SK-N-SH (cell line): ENCODE measurements around the gene ARHGAP26. TPM values are rescaled to one million over a fixed set of nuclear protein-coding genes. Genes with fewer than 3 reads are reported as not detected.

Experiments used
- CTCF ChIA-PET: fragments of 300-600, 350-600 bp; formaldehyde crosslinking; extraction: SDS; loops from one replicate; lab custom pipeline; 2021; lab: Yijun Ruan, JAX
- POLR2A ChIA-PET: fragments of 350-600 bp; sonication (Branson Sonifier 250); formaldehyde crosslinking; extraction: SDS; loops from one replicate; lab custom pipeline; 2020; ENCODE audit warnings: antibody characterized with exemption, inconsistent platforms; lab: Yijun Ruan, JAX
- DNase-seq: peaks from one replicate; pipeline ENCODE4 v3.0.0; 2012
- H2AFZ ChIP-seq: fragments of 200-600 bp; sonication (generic); 2 replicates; pipeline ENCODE4 v1.8.1; 2016; ENCODE audit warnings: antibody characterized with exemption, mild to moderate bottlenecking, low read depth
- H3F3A ChIP-seq: fragments of 200-600 bp; sonication (generic); replicated peaks from 2 replicates; pipeline ENCODE3; 2016; ENCODE audit warnings: antibody characterized with exemption, mild to moderate bottlenecking; ENCODE audit not compliant: insufficient read depth
- H3K27ac ChIP-seq, 2 experiments: fragments of 200-500 bp in 1 of 2; fragments of 200-600 bp in 1 of 2; sonication (Bioruptor generic) in 1 of 2; sonication (generic), shearing (Covaris generic) in 1 of 2; 2 replicates each; pipeline versions ENCODE4 v1.5.1 to v1.6.1; 2014 to 2016; ENCODE audit warnings: low read depth in 2 of 2, inconsistent platforms in 1 of 2, low read length in 1 of 2, mild to moderate bottlenecking in 1 of 2, mixed read lengths in 1 of 2
- H3K27me3 ChIP-seq: fragments of 200-600 bp; sonication (generic), shearing (Covaris generic); 2 replicates; pipeline ENCODE4 v1.6.1; 2016; ENCODE audit warnings: mixed run types; ENCODE audit not compliant: insufficient read depth
- H3K36me3 ChIP-seq, 2 experiments: fragments of 200-500 bp in 1 of 2; fragments of 200-600 bp in 1 of 2; sonication (Bioruptor generic) in 1 of 2; sonication (generic) in 1 of 2; replicated peaks in 1 of 2; 2 replicates each; pipeline versions ENCODE3 to v1.5.1; 2014 to 2016; ENCODE audit warnings: low read length in 1 of 2, mild to moderate bottlenecking in 1 of 2; ENCODE audit not compliant: insufficient read depth in 2 of 2, control insufficient read depth in 1 of 2
- H3K4me1 ChIP-seq, 2 experiments: fragments of 200-500 bp in 1 of 2; fragments of 200-600 bp in 1 of 2; sonication (Bioruptor generic) in 1 of 2; sonication (generic), shearing (Covaris generic) in 1 of 2; 2 replicates each; pipeline versions ENCODE4 v1.5.1 to v1.6.1; 2014 to 2016; ENCODE audit warnings: low read depth in 1 of 2, low read length in 1 of 2, mixed run types in 1 of 2; ENCODE audit not compliant: insufficient read depth in 2 of 2, control insufficient read depth in 1 of 2
- H3K4me2 ChIP-seq: fragments of 200-600 bp; sonication (generic), shearing (Covaris generic); 2 replicates; pipeline ENCODE4 v1.6.1; 2017; ENCODE audit warnings: mixed run types
- H3K4me3 ChIP-seq, 2 experiments: fragments of 200-500 bp in 1 of 2; fragments of 200-600 bp in 1 of 2; sonication (Bioruptor generic) in 1 of 2; sonication (generic), shearing (Covaris generic) in 1 of 2; 2 replicates each; pipeline versions ENCODE4 v1.5.1 to v1.8.1; 2014 to 2016; ENCODE audit warnings: low read depth in 2 of 2, inconsistent platforms in 1 of 2, low read length in 1 of 2, mild to moderate bottlenecking in 1 of 2, mixed read lengths in 1 of 2, moderate library complexity in 1 of 2
- H3K79me2 ChIP-seq: fragments of 200-600 bp; sonication (generic); 2 replicates; pipeline ENCODE4 v1.8.1; 2017; ENCODE audit warnings: mild to moderate bottlenecking; ENCODE audit not compliant: insufficient read depth
- H3K9ac ChIP-seq: fragments of 200-600 bp; sonication (generic); 2 replicates; pipeline ENCODE4 v1.6.1; 2017; ENCODE audit warnings: mixed run types
- H3K9me2 ChIP-seq: fragments of 200-600 bp; sonication (generic); 2 replicates; pipeline ENCODE4 v1.6.1; 2017; ENCODE audit warnings: mixed run types
- H3K9me3 ChIP-seq: fragments of 200-600 bp; sonication (generic); 2 replicates; pipeline ENCODE4 v1.6.1; 2017; ENCODE audit warnings: mixed run types, mild to moderate bottlenecking, moderate library complexity
- H4K20me1 ChIP-seq: fragments of 200-600 bp; sonication (generic); 2 replicates; pipeline ENCODE4 v1.6.1; 2017; ENCODE audit warnings: mild to moderate bottlenecking, mixed run types; ENCODE audit not compliant: insufficient read depth
- EP300 ChIP-seq, 2 experiments: IDR thresholded peaks; 2 replicates each; pipeline versions ENCODE4 v1.4.0 to v1.6.1; 2012; ENCODE audit warnings: borderline replicate concordance in 1 of 2, low read depth in 1 of 2, low read length in 1 of 2
- MAX ChIP-seq: IDR thresholded peaks from 2 replicates; pipeline ENCODE4 v1.4.0; 2012; ENCODE audit warnings: low read depth
- PBX3 ChIP-seq: IDR thresholded peaks from 2 replicates; pipeline ENCODE4; 2012
- RCOR1 ChIP-seq: fragments of 150-350 bp; IDR thresholded peaks from 2 replicates; pipeline ENCODE4 v1.6.1; 2017; ENCODE audit warnings: antibody characterized with exemption, low read length
- USF1 ChIP-seq: IDR thresholded peaks from 2 replicates; pipeline ENCODE4 v1.4.0; 2012; ENCODE audit warnings: low read depth, borderline replicate concordance
- WGBS: methylation state at CpG from one replicate; pipeline ENCODE4 v1.1.6; 2017; ENCODE audit warnings: low lambda C conversion rate; 5-methylcytosine and 5-hydroxymethylcytosine counted together
- polyA plus RNA-seq, 3 experiments: library from polyadenylated mRNA; depleted of rRNA; stranded (reverse); fragments of >200 nt; gene quantifications; 2 replicates each; pipeline ENCODE4 v1.2.3, GENCODE V29; 2012
- TF ChIP-seq, protein P1 (sequence below): fragments of 150-350 bp; IDR thresholded peaks from 2 replicates; pipeline ENCODE4 v1.6.1; 2016; ENCODE audit warnings: mild to moderate bottlenecking, low read depth, low read length

ARHGAP26 gene
- polyA plus RNA-seq, 1 of the 3 experiments (the other 2 are of a cell fraction): 6.1 TPM

DNA sequence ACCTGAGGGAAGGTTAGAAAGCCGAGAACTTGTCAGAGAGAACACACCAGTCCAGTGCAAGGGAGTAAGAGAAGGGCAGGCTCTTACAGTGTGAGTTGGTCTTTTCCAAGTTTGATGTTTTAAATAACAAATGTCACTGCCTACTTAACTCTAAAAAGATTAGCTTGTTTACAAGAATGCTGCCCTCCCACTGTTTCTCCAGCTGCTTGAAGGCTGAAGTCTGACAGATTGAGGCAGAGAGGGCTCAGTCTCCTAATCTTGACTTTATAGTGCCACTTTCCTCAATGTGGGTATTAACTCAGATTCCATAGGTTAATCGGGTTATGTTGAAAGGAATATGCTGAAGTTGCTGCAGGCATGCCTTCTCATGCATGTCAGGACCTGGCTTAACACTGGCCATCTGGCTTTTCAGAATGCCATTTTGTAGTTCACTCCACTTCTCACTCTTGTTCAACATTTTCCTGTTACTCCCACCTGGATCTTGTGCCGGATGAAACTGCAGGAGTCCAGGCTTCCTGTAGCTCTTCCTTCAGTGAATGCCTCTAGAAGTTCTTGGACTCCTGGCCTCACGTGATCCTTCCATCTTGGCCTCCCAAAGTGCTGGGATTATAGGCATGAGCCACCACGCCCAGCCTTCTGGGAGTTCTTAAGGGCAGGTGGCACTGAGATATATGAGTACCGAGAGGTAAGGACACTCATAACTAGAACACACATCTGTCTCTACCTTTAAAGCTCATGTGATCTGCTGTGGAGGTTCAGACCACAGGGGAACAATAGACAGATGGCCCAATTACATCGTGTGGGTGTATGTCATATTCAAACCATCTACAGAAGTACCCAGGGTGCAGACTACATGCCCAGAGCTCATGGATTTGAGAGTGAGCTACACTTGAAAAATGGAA is 249.7 kb downstream of the ARHGAP26 start:
- 93% methylated on average over 5 of the region's 7 CpGs for whole genome bisulfite sequencing
- DNase-seq: no peak
- Histone ChIP-seq H4K20me1 (no peaks in the 10 kb centered on the region), H3K4me3 (no peak overlapping the region), H3K9ac (no peak overlapping the region), H3K79me2 (no peaks in the 10 kb centered on the region), H3K27ac (no peak overlapping the region), H3K36me3 (peaks cover 0 to 17% of the 10 kb centered on the region in 2 experiments), H2AFZ (no peak overlapping the region), H3F3A (no peaks in the 10 kb centered on the region), H3K27me3 (no peaks in the 10 kb centered on the region), H3K9me2 (no peaks in the 10 kb centered on the region), H3K4me1 (peaks cover 4 to 33% of the 10 kb centered on the region in 2 experiments; a peak in 2 of 4 replicates), H3K4me2 (no peak overlapping the region), H3K9me3 (no peaks in the 10 kb centered on the region)
- ChIA-PET POLR2A (no interaction called here), CTCF (interaction anchor here (0.7 kb wide), 1 partner anchor 805 kb away, joined by 4 read pairs; no protein-coding TSS in a partner anchor)
- TF ChIP-seq, protein P1, sequence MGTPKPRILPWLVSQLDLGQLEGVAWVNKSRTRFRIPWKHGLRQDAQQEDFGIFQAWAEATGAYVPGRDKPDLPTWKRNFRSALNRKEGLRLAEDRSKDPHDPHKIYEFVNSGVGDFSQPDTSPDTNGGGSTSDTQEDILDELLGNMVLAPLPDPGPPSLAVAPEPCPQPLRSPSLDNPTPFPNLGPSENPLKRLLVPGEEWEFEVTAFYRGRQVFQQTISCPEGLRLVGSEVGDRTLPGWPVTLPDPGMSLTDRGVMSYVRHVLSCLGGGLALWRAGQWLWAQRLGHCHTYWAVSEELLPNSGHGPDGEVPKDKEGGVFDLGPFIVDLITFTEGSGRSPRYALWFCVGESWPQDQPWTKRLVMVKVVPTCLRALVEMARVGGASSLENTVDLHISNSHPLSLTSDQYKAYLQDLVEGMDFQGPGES: 0 out of 2 replicates have a peak, but pooled peaks have one; percentile 6
- no peak for TF ChIP-seq USF1
- peak; percentile 21; the same call in 1 of the 2 replicates for TF ChIP-seq RCOR1

DNA sequence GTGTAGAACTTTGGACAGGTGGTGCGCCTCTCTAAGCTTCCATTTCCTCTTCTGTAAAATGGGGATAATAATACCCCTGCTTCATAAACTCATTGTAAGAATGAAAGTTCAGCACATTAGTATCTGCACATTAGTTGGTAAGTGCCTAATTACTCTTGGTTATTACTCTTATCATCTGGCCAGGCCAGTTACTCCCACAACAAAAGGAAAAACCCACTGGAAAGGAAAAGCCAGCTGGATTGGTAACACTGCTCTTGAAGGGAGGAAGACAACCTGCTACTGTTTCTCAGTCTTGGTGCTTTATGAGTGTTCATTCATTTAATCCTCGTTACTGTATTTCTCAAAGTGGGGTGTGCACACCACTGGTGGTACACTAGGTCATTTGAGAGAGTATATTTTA is 251.4 kb downstream of the ARHGAP26 start:
- 94% methylated on average over 2 of the region's 2 CpGs for WGBS
- no peak overlapping the region for H2AFZ ChIP-seq
- H4K20me1 ChIP-seq: no peaks in the 10 kb centered on the region
- H3K9me2 ChIP-seq: no peaks in the 10 kb centered on the region
- H3K27me3 ChIP-seq: no peaks in the 10 kb centered on the region
- ChIA-PET CTCF (no interaction called here), POLR2A (no interaction called here)
- H3K9ac ChIP-seq: no peak overlapping the region
- H3K27ac ChIP-seq: no peak overlapping the region
- DNase-seq: no peak
- no peak overlapping the region for H3K4me3 ChIP-seq
- no peak for TF ChIP-seq PBX3
- no peak for TF ChIP-seq USF1
- TF ChIP-seq EP300 (IDR thresholded peaks at IDR 0.05; ENCODE audit: borderline replicate concordance in 1 of 2, low read depth in 1 of 2, low read length in 1 of 2): no peak
- no peak for TF ChIP-seq MAX
- TF ChIP-seq, all 33 proteins: peak for 0
- peaks cover 4 to 41% of the 10 kb centered on the region in 2 experiments; a peak in 2 of 4 replicates for H3K4me1 ChIP-seq
- H3K36me3 ChIP-seq: peaks cover 0 to 17% of the 10 kb centered on the region in 2 experiments
- H3K79me2 ChIP-seq: no peaks in the 10 kb centered on the region
- no peaks in the 10 kb centered on the region for H3F3A ChIP-seq
- H3K4me2 ChIP-seq: no peak overlapping the region
- H3K9me3 ChIP-seq: no peaks in the 10 kb centered on the region
